Measurements from ENCODE around the gene NATD1.

GRCh38 chr17:21235921-21236320 is 17.3 kb downstream of the NATD1 start:
- no peak for TF ChIP-seq CTCF (IDR thresholded peaks at IDR 0.05)
- TF ChIP-seq POLR2A (IDR thresholded peaks at IDR 0.05) = no peak
